Measurements from ENCODE around the gene SLAIN2. TPM values are rescaled to one million over a fixed set of nuclear protein-coding genes. Genes with fewer than 3 reads are reported as not detected.

The SLAIN2 gene
- total and polyA plus RNA-seq, 2 experiments from 2014 or later = 21.9 to 27.9 TPM

DNA sequence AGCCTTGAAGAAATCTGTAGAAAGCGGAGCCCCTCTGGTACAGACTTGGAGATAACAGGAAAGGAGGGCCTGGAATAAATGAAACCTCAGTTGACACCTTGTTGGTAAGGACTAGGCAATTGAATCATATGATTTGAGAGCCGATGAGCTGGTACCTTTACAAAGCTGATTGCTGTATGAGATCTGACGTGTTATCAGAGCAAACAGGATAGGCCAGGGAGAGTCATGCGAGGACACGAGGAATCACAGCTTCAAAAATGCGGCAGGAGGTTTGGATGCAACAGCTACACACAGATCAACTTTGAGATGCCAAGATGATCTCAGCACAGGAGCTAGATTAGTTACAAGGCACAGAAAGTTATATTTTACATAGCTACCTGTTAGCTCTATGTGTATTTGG lies 134.4 kb downstream of the SLAIN2 start:
- Histone ChIP-seq H3K36me3 (ENCODE audit: insufficient read depth) (no peaks in the 10 kb centered on the region), H3F3A (replicated peaks; ENCODE audit: low read depth) (no peaks in the 10 kb centered on the region), H4K20me1 (replicated peaks; ENCODE audit: insufficient read depth) (no peaks in the 10 kb centered on the region), H3K9me2 (ENCODE audit: insufficient read depth) (no peaks in the 10 kb centered on the region), H3K27ac (ENCODE audit: low read depth) (no peak overlapping the region), H2AFZ (peak overlapping the region; percentile 57; the same call in 1 of the 2 replicates), H3K79me2 (replicated peaks; ENCODE audit: insufficient read depth) (no peaks in the 10 kb centered on the region), H3K27me3 (ENCODE audit: insufficient read depth) (no peaks in the 10 kb centered on the region; the same call in 1 of the 2 replicates), H3K4me2 (no peak overlapping the region), H3K4me1 (ENCODE audit: insufficient read depth) (peaks cover 9% of the 10 kb centered on the region; the same call in 1 of the 2 replicates), H3K4me3 (no peak overlapping the region)
- no peaks in the 10 kb centered on the region; the same call in 2 of the 3 replicates for H3K9me3 Mint-ChIP-seq
- no peak for ATAC-seq
- no peaks in the 10 kb centered on the region for H3K36me3 Mint-ChIP-seq (ENCODE audit: low read depth)
- H3K4me3 Mint-ChIP-seq = no peak overlapping the region
- TF ChIP-seq ZNF331 (CRISPR knock-in tag; IDR thresholded peaks at IDR 0.05; ENCODE audit: low read depth) (no peak), ZNF114 (CRISPR knock-in tag; IDR thresholded peaks at IDR 0.05) (no peak), EZH2 (IDR thresholded peaks at IDR 0.05; ENCODE audit: low read depth, unreplicated experiment) (no peak), CREB1 (CRISPR knock-in tag; IDR thresholded peaks at IDR 0.05; ENCODE audit: low read depth) (no peak), POLR2AphosphoS5 (IDR thresholded peaks at IDR 0.05; ENCODE audit: low read depth) (no peak), STAT1 (IDR thresholded peaks at IDR 0.05; ENCODE audit: unreplicated experiment) (no peak), EZH2phosphoT487 (IDR thresholded peaks at IDR 0.05; ENCODE audit: unreplicated experiment) (no peak), JUNB (IDR thresholded peaks at IDR 0.05; ENCODE audit: unreplicated experiment) (no peak), NANOG (IDR thresholded peaks at IDR 0.05; ENCODE audit: borderline replicate concordance) (no peak)
- TF ChIP-seq, protein P1, sequence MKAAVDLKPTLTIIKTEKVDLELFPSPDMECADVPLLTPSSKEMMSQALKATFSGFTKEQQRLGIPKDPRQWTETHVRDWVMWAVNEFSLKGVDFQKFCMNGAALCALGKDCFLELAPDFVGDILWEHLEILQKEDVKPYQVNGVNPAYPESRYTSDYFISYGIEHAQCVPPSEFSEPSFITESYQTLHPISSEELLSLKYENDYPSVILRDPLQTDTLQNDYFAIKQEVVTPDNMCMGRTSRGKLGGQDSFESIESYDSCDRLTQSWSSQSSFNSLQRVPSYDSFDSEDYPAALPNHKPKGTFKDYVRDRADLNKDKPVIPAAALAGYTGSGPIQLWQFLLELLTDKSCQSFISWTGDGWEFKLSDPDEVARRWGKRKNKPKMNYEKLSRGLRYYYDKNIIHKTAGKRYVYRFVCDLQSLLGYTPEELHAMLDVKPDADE (IDR thresholded peaks at IDR 0.05) = no peak
- TF ChIP-seq, protein P2, sequence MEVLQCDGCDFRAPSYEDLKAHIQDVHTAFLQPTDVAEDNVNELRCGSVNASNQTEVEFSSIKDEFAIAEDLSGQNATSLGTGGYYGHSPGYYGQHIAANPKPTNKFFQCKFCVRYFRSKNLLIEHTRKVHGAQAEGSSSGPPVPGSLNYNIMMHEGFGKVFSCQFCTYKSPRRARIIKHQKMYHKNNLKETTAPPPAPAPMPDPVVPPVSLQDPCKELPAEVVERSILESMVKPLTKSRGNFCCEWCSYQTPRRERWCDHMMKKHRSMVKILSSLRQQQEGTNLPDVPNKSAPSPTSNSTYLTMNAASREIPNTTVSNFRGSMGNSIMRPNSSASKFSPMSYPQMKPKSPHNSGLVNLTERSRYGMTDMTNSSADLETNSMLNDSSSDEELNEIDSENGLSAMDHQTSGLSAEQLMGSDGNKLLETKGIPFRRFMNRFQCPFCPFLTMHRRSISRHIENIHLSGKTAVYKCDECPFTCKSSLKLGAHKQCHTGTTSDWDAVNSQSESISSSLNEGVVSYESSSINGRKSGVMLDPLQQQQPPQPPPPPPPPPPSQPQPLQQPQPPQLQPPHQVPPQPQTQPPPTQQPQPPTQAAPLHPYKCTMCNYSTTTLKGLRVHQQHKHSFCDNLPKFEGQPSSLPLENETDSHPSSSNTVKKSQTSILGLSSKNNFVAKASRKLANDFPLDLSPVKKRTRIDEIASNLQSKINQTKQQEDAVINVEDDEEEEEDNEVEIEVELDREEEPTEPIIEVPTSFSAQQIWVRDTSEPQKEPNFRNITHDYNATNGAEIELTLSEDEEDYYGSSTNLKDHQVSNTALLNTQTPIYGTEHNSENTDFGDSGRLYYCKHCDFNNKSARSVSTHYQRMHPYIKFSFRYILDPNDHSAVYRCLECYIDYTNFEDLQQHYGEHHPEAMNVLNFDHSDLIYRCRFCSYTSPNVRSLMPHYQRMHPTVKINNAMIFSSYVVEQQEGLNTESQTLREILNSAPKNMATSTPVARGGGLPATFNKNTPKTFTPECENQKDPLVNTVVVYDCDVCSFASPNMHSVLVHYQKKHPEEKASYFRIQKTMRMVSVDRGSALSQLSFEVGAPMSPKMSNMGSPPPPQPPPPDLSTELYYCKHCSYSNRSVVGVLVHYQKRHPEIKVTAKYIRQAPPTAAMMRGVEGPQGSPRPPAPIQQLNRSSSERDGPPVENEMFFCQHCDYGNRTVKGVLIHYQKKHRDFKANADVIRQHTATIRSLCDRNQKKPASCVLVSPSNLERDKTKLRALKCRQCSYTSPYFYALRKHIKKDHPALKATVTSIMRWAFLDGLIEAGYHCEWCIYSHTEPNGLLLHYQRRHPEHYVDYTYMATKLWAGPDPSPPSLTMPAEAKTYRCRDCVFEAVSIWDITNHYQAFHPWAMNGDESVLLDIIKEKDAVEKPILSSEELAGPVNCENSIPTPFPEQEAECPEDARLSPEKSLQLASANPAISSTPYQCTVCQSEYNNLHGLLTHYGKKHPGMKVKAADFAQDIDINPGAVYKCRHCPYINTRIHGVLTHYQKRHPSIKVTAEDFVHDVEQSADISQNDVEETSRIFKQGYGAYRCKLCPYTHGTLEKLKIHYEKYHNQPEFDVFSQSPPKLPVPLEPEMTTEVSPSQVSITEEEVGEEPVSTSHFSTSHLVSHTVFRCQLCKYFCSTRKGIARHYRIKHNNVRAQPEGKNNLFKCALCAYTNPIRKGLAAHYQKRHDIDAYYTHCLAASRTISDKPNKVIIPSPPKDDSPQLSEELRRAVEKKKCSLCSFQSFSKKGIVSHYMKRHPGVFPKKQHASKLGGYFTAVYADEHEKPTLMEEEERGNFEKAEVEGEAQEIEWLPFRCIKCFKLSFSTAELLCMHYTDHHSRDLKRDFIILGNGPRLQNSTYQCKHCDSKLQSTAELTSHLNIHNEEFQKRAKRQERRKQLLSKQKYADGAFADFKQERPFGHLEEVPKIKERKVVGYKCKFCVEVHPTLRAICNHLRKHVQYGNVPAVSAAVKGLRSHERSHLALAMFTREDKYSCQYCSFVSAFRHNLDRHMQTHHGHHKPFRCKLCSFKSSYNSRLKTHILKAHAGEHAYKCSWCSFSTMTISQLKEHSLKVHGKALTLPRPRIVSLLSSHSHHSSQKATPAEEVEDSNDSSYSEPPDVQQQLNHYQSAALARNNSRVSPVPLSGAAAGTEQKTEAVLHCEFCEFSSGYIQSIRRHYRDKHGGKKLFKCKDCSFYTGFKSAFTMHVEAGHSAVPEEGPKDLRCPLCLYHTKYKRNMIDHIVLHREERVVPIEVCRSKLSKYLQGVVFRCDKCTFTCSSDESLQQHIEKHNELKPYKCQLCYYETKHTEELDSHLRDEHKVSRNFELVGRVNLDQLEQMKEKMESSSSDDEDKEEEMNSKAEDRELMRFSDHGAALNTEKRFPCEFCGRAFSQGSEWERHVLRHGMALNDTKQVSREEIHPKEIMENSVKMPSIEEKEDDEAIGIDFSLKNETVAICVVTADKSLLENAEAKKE (CRISPR knock-in tag; IDR thresholded peaks at IDR 0.05) = no peak
- TF ChIP-seq, protein P3, sequence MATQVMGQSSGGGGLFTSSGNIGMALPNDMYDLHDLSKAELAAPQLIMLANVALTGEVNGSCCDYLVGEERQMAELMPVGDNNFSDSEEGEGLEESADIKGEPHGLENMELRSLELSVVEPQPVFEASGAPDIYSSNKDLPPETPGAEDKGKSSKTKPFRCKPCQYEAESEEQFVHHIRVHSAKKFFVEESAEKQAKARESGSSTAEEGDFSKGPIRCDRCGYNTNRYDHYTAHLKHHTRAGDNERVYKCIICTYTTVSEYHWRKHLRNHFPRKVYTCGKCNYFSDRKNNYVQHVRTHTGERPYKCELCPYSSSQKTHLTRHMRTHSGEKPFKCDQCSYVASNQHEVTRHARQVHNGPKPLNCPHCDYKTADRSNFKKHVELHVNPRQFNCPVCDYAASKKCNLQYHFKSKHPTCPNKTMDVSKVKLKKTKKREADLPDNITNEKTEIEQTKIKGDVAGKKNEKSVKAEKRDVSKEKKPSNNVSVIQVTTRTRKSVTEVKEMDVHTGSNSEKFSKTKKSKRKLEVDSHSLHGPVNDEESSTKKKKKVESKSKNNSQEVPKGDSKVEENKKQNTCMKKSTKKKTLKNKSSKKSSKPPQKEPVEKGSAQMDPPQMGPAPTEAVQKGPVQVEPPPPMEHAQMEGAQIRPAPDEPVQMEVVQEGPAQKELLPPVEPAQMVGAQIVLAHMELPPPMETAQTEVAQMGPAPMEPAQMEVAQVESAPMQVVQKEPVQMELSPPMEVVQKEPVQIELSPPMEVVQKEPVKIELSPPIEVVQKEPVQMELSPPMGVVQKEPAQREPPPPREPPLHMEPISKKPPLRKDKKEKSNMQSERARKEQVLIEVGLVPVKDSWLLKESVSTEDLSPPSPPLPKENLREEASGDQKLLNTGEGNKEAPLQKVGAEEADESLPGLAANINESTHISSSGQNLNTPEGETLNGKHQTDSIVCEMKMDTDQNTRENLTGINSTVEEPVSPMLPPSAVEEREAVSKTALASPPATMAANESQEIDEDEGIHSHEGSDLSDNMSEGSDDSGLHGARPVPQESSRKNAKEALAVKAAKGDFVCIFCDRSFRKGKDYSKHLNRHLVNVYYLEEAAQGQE (IDR thresholded peaks at IDR 0.05; ENCODE audit: unreplicated experiment) = no peak
- TF ChIP-seq, protein P4, sequence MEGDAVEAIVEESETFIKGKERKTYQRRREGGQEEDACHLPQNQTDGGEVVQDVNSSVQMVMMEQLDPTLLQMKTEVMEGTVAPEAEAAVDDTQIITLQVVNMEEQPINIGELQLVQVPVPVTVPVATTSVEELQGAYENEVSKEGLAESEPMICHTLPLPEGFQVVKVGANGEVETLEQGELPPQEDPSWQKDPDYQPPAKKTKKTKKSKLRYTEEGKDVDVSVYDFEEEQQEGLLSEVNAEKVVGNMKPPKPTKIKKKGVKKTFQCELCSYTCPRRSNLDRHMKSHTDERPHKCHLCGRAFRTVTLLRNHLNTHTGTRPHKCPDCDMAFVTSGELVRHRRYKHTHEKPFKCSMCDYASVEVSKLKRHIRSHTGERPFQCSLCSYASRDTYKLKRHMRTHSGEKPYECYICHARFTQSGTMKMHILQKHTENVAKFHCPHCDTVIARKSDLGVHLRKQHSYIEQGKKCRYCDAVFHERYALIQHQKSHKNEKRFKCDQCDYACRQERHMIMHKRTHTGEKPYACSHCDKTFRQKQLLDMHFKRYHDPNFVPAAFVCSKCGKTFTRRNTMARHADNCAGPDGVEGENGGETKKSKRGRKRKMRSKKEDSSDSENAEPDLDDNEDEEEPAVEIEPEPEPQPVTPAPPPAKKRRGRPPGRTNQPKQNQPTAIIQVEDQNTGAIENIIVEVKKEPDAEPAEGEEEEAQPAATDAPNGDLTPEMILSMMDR (conservative IDR thresholded peaks at IDR 0.05; ENCODE audit: low read depth in 2 of 2) = no peak
- H3K4me1 Mint-ChIP-seq = peaks cover 4% of the 10 kb centered on the region; the same call in 1 of the 3 replicates
- peaks cover 2% of the 10 kb centered on the region for H3K27me3 Mint-ChIP-seq (ENCODE audit: insufficient read depth, low read depth, poor library complexity)
- DNase-seq (ENCODE audit: low spot score) = no peak
- no peak overlapping the region for H3K27ac Mint-ChIP-seq

All from GM23338 (cell line).